ENCODE measurements around the gene PUDP. TPM values are rescaled to one million over a fixed set of nuclear protein-coding genes. Genes with fewer than 3 reads are reported as not detected.

PUDP gene
- total RNA-seq, 2 donors from 2014 or later: 19.4 to 37.2 TPM

GRCh38 chrX:7146703-7147412 is 1.1 kb downstream of the PUDP start:
- Histone ChIP-seq H3K9ac (ENCODE audit: extremely low read depth, low read length, poor library complexity, severe bottlenecking) (no peak overlapping the region), H3K27ac (ENCODE audit: low read depth, low read length) (no peak overlapping the region), H3K4me1 (ENCODE audit: control insufficient read depth, insufficient read depth, low read length) (no peaks in the 10 kb centered on the region), H3K9me3 (ENCODE audit: control insufficient read depth, low read length) (no peaks in the 10 kb centered on the region), H3K4me3 (ENCODE audit: low read length) (peak overlapping the region; percentile 85), H3K27me3 (ENCODE audit: control insufficient read depth, insufficient read depth, low read length, poor library complexity, severe bottlenecking) (no peaks in the 10 kb centered on the region), H3K36me3 (ENCODE audit: control insufficient read depth, insufficient read depth, low read length) (no peaks in the 10 kb centered on the region)
- DNase-seq: no peak
- 40% methylated on average over 13 of the region's 13 CpGs; no CpG with 5 or more reads in 1 of the 2 experiments for WGBS, 2 experiments (ENCODE audit: insufficient coverage in 1 of 2, insufficient read length in 1 of 2)
- Mint-ChIP-seq H3K4me3 (peak overlapping the region; percentile 80), H3K27me3 (ENCODE audit: insufficient read depth) (no peaks in the 10 kb centered on the region), H3K9me3 (no peaks in the 10 kb centered on the region), H3K4me1 (peaks cover 9% of the 10 kb centered on the region), H3K36me3 (ENCODE audit: low read depth) (peaks cover 4% of the 10 kb centered on the region), H3K27ac (peak overlapping the region; percentile 84)
- TF ChIP-seq CTCF (conservative IDR thresholded peaks at IDR 0.05): no peak

- Histone ChIP-seq H3K27me3 (ENCODE audit: control insufficient read depth, insufficient read depth, low read length, poor library complexity, severe bottlenecking) (no peaks in the 10 kb centered on the region), H3K27ac (ENCODE audit: low read depth, low read length) (no peak overlapping the region), H3K4me1 (ENCODE audit: control insufficient read depth, insufficient read depth, low read length) (no peaks in the 10 kb centered on the region), H3K4me3 (ENCODE audit: low read length) (no peak overlapping the region), H3K36me3 (ENCODE audit: control insufficient read depth, insufficient read depth, low read length) (no peaks in the 10 kb centered on the region), H3K9me3 (ENCODE audit: control insufficient read depth, low read length) (no peaks in the 10 kb centered on the region), H3K9ac (ENCODE audit: extremely low read depth, low read length, poor library complexity, severe bottlenecking) (no peak overlapping the region)
- no peak for TF ChIP-seq CTCF (conservative IDR thresholded peaks at IDR 0.05)
- 97% methylated on average over 3 of the region's 3 CpGs; no CpG with 5 or more reads in 1 of the 2 experiments for WGBS, 2 experiments (ENCODE audit: insufficient coverage in 1 of 2, insufficient read length in 1 of 2)
- Mint-ChIP-seq H3K4me1 (peaks cover 9% of the 10 kb centered on the region), H3K9me3 (no peaks in the 10 kb centered on the region), H3K27ac (no peak overlapping the region), H3K27me3 (ENCODE audit: insufficient read depth) (no peaks in the 10 kb centered on the region), H3K36me3 (ENCODE audit: low read depth) (peaks cover 5% of the 10 kb centered on the region), H3K4me3 (no peak overlapping the region)
- DNase-seq: no peak
Observed at GRCh38 chrX:7146020-7146702, 1.8 kb downstream of the PUDP start.

DNA sequence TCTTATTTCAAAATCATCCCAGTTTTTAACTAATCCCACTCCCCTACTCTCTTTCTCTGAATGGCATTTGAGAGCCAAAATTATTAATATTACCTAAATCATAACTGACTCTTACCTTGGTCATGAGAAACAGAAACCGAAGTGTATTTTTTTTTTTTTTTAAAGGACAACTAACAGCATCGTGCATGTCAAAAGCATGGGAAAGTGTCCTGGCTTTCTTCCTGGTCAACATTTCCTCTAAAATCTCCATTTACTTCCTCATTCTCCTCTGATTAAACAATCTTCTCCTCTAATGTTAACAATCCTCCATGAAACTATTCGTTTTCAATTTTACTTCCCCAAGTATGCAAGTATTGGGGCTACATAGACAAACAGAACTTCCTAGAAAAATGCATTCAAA is 2.5 kb downstream of the PUDP start:
- H3K27ac ChIP-seq (ENCODE audit: low read depth, low read length): no peak overlapping the region
- 91 to 100% methylated on average over 1 to 3 of the region's 3 CpGs for WGBS, 2 experiments (ENCODE audit: insufficient coverage in 1 of 2, insufficient read length in 1 of 2)
- H3K4me3 Mint-ChIP-seq: no peak overlapping the region

More for the DNA sequence above, 2.5 kb downstream of the PUDP start:
- no peaks in the 10 kb centered on the region for H3K4me1 ChIP-seq (ENCODE audit: control insufficient read depth, insufficient read depth, low read length)
- no peak for TF ChIP-seq CTCF (conservative IDR thresholded peaks at IDR 0.05)
- no peak overlapping the region for H3K4me3 ChIP-seq (ENCODE audit: low read length)
- no peaks in the 10 kb centered on the region for H3K9me3 ChIP-seq (ENCODE audit: control insufficient read depth, low read length)
- Mint-ChIP-seq H3K27me3 (ENCODE audit: insufficient read depth) (no peaks in the 10 kb centered on the region), H3K27ac (no peak overlapping the region), H3K4me1 (peaks cover 9% of the 10 kb centered on the region), H3K9me3 (no peaks in the 10 kb centered on the region), H3K36me3 (ENCODE audit: low read depth) (peaks cover 5% of the 10 kb centered on the region)
- H3K36me3 ChIP-seq (ENCODE audit: control insufficient read depth, insufficient read depth, low read length): no peaks in the 10 kb centered on the region
- no peak for DNase-seq
- H3K27me3 ChIP-seq (ENCODE audit: control insufficient read depth, insufficient read depth, low read length, poor library complexity, severe bottlenecking): no peaks in the 10 kb centered on the region
- no peak overlapping the region for H3K9ac ChIP-seq (ENCODE audit: extremely low read depth, low read length, poor library complexity, severe bottlenecking)
